ENCODE results near the gene SUCLA2.
"Not testable (repeated sequence)": the region's sequence is repeated elsewhere in the genome, so short reads cannot be mapped to it uniquely, and the experiment has no call there.

SUCLA2 gene

GRCh38 chr13:48001114-48001881 lies at the start of gene SUCLA2:
SUCLA2 (minus strand) TSS chr13:48001273; CDS start chr13:48001269, 4 bp downstream.
- DNase-seq = peak; percentile 34

- no peak for DNase-seq
These were observed 49.5 kb upstream of the SUCLA2 start for GRCh38 chr13:48050550-48050949.

- DNase-seq = no peak
These were observed 42.9 kb upstream of the SUCLA2 start for GRCh38 chr13:48043789-48044503.

GRCh38 chr13:48042894-48043293 lies 41.8 kb upstream of the SUCLA2 start:
- no peak for DNase-seq

- DNase-seq = no peak
These were observed 39.8 kb upstream of the SUCLA2 start for GRCh38 chr13:48040896-48041295.

GRCh38 chr13:48040049-48040448 lies 39.0 kb upstream of the SUCLA2 start:
- no peak for DNase-seq

- DNase-seq = no peak
These were observed 37.7 kb upstream of the SUCLA2 start for GRCh38 chr13:48038761-48039160.

- DNase-seq = peak; percentile 57
These were observed 36.5 kb upstream of the SUCLA2 start, which contains the start of gene NUDT15 for GRCh38 chr13:48037346-48038173. NUDT15 (plus strand) TSS chr13:48037726; CDS start chr13:48037747, 21 bp downstream.

- DNase-seq = no peak
These were observed 28.8 kb upstream of the SUCLA2 start for GRCh38 chr13:48029859-48030258.

GRCh38 chr13:48028066-48028465 lies 27.0 kb upstream of the SUCLA2 start:
- DNase-seq = no peak

- DNase-seq = no peak
These were observed 18.7 kb upstream of the SUCLA2 start for GRCh38 chr13:48019796-48020195.

- DNase-seq = no peak
These were observed 17.6 kb upstream of the SUCLA2 start for GRCh38 chr13:48018637-48019036.

- DNase-seq = no peak
These were observed 13.3 kb upstream of the SUCLA2 start for GRCh38 chr13:48014359-48014758.

- no peak for DNase-seq
These were observed 11.6 kb upstream of the SUCLA2 start for GRCh38 chr13:48012668-48013067.

GRCh38 chr13:48010698-48011097 lies 9.6 kb upstream of the SUCLA2 start:
- no peak for DNase-seq

GRCh38 chr13:48009284-48009683 lies 8.2 kb upstream of the SUCLA2 start:
- no peak for DNase-seq

GRCh38 chr13:48006396-48006795 lies 5.3 kb upstream of the SUCLA2 start:
- no peak for DNase-seq

- no peak for DNase-seq
These were observed 3.1 kb upstream of the SUCLA2 start for GRCh38 chr13:48004201-48004600.

GRCh38 chr13:48001999-48002398 lies 926 bp upstream of the SUCLA2 start:
- not testable (repeated sequence) for DNase-seq

- DNase-seq = no peak
These were observed 437 bp downstream of the SUCLA2 start for GRCh38 chr13:48000559-48001113.

- DNase-seq = no peak
These were observed 1.1 kb downstream of the SUCLA2 start for GRCh38 chr13:47999973-48000372.

GRCh38 chr13:47997384-47997783 lies 3.7 kb downstream of the SUCLA2 start:
- DNase-seq = no peak

- DNase-seq = no peak
These were observed 9.2 kb downstream of the SUCLA2 start for GRCh38 chr13:47991859-47992258.
